GM08714 (cell line): ENCODE results near the gene ETV4.

Experiments
- H3K4me3 ChIP-seq: fragments of 200-500 bp; sonication (Bioruptor generic); 2 replicates; pipeline ENCODE4 v1.5.1; 2014; ENCODE audit warnings: mild to moderate bottlenecking, low read length, inconsistent platforms
- ZNF274 ChIP-seq: IDR thresholded peaks from 2 replicates; pipeline ENCODE4 v1.6.1; 2012; ENCODE audit warnings: mild to moderate bottlenecking, low read depth, low read length

ETV4 gene

DNA sequence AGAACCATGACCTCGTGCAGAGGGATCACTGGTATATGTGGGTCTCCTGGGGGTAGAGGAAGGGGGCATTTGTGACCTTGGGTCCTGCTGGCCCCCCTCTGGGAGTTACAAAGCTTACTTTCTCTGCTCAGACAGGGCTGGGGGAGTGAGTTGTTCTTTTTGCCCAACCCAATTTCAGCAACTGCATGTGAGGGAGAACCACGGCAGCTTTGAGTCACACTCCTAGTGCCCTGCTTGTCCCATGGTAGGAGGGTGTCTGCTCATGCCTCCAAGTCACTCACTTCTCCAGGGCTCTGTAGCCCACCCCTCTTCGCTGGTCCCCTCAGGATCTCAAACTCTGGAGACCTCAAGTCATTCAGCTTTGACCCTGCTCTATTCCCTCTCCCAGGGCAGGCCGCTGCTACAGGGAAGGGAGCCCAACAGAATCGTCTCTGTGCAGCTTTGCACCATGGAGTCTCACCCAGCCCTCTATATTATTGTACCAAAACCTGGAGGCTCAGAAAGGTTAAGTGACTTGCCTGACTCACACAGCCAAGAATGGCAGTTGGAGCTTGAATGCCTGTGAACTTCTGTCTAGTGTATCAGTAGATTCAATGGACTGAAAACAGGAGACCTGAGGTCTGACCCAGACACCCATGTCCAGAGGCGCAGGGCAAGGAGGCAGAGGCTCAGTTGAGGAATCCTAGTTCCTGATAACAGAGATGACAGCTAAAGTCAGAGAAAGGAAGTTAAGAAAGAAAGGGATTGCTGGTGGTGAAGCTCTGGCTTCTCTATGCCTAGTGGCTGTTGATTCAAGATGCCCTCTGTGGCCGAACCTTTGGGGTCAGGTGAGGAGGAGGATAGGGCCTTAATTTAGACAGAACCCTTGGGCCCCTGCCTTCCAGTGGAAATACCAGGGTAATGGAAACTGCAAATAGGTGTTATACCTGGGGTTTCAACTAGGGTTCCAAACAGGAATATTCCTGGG lies 14.6 kb upstream of the ETV4 start:
- H3K4me3 ChIP-seq, result no peak overlapping the region
- TF ChIP-seq ZNF274, result no peak

DNA sequence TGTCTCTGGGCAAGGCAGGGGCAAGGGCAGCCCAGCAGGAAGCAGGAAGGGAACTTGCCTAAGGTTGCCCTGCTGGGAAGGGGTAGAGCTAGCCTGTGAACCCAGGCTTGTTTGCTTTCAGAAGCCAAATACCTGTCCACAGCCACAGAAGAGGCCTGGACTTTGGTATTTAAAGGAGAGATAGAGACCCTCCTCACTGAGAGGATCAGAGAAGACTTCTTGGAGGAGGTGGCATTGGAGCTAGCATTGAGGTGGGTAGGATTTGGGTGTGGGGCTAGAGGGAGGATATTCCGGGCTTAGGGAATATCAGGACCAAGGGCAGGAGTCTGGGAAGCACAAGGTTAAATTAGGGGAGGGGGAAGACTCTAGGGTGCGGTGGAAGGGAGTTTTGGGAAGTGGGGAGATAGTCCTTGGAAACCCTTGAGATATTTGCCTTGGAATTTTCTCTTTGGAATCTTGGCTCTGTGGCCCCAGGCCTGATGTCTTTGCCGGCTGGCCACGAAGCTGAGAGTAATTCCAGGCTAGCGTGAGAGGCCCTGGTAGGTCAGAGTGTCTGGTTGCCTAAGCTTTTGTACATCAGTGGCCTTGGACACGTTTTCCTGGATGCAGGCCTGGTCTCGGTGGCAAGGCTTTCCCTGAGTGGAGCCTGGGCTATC lies 13.1 kb upstream of the ETV4 start:
- H3K4me3 ChIP-seq, result no peak overlapping the region
- no peak for TF ChIP-seq ZNF274

DNA sequence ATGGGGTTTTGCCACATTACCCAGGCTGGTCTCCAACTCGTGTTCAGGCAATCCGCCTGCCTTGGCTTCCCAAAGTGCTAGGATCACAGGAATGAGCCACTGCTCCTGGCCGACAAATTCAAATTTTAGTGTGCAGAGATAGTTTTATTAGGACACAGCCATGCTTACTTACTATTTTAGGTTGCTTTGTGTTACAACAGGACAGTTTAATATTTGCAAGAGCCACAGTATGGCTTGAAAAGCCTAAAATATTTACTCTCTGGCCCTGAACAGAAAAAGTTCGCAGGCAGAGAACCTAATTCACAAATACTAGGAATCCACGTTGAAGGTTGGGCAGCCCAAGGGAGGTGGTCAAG lies 12.6 kb upstream of the ETV4 start:
- TF ChIP-seq ZNF274, result no peak
- H3K4me3 ChIP-seq, result no peak overlapping the region

GRCh38 chr17:43556292-43556691 lies 10.2 kb upstream of the ETV4 start:
- H3K4me3 ChIP-seq, result no peak overlapping the region
- no peak for TF ChIP-seq ZNF274

DNA sequence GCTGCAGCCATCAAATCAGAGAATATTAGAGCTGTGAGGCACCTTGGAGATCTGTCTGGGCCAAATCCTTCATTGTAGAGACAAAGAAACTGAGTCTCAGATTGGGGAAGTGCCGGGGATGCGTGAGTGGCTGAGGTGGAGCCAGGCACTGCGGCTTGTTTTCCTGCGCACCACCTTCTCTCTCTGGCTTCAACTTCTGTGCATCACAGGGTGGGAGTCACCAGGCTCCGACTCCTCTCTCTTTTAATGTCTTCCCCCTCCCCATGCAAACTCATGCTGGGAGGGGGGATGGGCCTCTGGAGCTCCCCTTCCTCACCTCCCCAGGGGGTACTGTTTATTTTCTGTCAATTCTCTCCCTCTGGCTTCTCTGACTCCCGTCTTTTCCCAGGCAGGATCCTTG lies 8.7 kb upstream of the ETV4 start:
- TF ChIP-seq ZNF274, result no peak

DNA sequence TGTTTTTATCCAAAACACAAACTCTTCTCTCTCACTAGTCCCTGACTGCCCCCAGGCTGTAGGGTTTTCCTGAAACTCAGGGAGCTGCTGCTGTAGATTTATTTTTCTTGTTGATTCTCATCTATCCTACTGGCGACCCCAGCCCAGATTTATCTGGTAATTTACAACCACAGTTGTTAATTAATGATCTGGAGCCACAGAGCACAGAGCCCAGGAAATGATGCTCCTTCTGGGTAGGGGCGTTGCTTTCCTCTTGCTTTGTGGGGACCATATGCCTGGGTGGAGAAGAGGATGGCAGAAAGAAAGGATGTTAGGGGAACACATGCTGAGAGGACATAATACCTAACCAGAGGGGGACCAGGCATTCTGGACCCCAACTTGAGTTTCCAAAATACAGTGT lies 7.4 kb upstream of the ETV4 start:
- TF ChIP-seq ZNF274, result no peak

More for the DNA sequence above, 8.7 kb upstream of the ETV4 start:
- no peak overlapping the region for H3K4me3 ChIP-seq

GRCh38 chr17:43552229-43552837 lies 6.2 kb upstream of the ETV4 start:
- TF ChIP-seq ZNF274, result no peak
- H3K4me3 ChIP-seq, result no peak overlapping the region

More for the DNA sequence above, 7.4 kb upstream of the ETV4 start:
- H3K4me3 ChIP-seq, result no peak overlapping the region

DNA sequence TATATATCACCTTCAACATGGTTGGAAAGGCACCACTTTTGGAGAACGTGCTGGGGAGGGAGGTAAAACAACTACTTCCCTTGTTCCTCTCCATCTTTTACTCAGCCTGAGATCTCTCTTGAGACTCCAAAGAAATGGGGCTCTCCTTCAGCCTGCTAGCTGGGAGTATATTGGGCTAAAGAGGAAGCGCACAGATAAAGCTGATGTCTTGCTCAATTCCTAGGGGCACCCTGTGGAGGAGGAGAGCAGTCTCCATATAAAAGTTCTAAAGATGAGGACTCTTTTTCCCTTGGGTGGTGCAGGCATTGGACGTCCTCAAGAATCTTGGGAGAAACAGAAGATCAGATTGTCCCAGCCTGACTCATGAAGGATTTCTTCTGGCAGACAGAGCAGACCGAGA lies 4.6 kb upstream of the ETV4 start:
- H3K4me3 ChIP-seq, result no peak overlapping the region
- TF ChIP-seq ZNF274, result no peak

DNA sequence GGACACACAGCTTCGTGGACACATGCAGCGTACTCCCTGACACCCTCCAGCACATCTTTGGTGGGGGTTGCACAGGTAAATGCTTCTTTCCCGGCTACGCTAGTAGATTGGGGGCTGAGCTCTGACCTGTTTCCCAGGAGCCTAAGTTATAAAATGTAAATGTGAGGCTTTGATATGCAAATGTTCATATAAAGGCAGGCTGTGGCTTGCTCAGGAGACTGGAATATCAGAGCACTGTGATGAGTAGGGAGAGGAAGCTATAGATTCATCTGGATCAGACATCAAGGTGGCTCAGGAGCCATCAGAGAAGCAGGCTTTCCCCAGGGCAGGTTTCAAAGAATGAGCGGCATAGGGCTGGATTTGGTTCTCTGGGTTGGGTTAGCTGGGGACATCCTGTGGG lies 3.4 kb upstream of the ETV4 start:
- no peak for TF ChIP-seq ZNF274
- H3K4me3 ChIP-seq, result no peak overlapping the region

DNA sequence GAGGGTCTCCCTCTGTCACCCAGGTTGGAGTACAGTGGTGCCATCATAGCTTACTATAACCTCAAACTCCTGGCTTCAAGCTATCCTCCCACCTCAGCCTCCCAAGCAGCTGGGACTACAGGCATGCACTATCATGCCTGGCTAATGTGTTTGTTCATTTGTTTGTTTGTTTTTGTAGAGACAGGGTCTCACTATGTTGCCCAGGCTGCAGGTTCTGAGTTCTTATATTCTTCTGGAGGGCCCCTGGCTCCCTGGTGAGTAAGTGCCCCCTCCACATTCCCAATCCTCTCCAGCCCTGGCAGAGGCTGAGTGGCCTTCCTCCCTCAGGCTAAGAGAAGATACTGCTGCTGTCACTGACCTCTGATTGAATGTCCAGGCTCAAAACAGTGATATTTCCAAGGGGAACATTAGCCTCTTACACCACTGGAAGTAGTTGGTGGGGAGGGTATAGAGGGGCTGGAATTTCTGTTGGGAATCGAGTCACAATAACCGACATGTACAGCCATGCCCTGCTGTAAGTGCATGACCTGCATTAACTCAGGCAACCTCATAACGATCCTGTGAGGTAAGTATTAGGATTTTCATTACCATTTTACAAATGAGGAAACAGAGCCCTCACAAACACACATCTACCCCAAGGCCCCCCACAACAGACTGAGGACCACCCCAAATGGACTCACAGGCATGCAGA lies 2.7 kb upstream of the ETV4 start:
- TF ChIP-seq ZNF274, result no peak
- H3K4me3 ChIP-seq, result no peak overlapping the region

DNA sequence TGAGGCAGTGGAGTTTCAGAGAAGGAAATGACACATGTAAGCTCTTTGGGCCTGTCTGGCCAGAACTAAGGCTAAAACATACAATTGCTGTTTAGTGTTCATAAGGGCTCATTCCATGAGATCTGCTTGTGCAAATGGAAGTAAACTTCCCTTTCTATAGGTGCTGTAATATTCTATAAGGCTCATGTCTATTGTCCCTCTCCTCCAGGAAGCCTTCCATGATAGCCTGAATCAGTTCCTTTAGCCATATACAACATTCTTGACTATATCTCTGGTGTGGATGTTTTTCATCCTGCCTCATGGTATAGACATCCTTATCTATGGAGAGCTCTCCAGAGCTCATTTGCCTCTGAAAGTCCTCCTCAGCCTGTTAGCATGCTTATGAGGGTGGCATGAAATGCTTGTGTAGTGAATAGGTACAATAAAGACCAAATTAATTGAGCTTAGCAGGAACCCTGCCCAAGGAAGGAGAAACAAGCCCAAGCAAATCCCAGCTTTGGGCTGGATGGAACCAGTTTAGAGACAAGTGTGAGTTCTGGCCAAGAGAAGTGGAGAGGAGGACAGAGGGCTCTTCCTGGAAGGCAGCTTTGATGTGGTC lies 1.6 kb upstream of the ETV4 start:
- no peak for TF ChIP-seq ZNF274
- H3K4me3 ChIP-seq, result no peak overlapping the region

GRCh38 chr17:43547189-43547550 lies 1.0 kb upstream of the ETV4 start:
- no peak for TF ChIP-seq ZNF274
- H3K4me3 ChIP-seq, result no peak overlapping the region; the same call in 1 of the 2 replicates

DNA sequence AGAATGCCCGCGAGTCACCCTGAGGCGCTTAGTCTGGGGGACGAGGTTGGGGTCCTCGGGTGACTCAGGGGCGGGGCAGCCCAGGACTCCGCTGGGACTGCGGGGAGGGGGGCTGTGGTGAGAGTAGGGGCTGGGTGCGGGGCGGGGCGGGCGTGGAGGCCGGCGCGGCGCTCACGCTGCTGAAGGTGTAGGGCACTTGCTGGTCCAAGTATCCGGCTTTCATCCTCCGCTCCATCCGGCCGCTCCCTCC lies 832 bp downstream of the ETV4 start:
- no peak for TF ChIP-seq ZNF274
- peak overlapping the region; percentile 70 for H3K4me3 ChIP-seq
